ENCODE data around the gene SDF2L1.
"Not testable (repeated sequence)": the region's sequence is repeated elsewhere in the genome, so short reads cannot be mapped to it uniquely, and the experiment has no call there.

The SDF2L1 gene

DNA sequence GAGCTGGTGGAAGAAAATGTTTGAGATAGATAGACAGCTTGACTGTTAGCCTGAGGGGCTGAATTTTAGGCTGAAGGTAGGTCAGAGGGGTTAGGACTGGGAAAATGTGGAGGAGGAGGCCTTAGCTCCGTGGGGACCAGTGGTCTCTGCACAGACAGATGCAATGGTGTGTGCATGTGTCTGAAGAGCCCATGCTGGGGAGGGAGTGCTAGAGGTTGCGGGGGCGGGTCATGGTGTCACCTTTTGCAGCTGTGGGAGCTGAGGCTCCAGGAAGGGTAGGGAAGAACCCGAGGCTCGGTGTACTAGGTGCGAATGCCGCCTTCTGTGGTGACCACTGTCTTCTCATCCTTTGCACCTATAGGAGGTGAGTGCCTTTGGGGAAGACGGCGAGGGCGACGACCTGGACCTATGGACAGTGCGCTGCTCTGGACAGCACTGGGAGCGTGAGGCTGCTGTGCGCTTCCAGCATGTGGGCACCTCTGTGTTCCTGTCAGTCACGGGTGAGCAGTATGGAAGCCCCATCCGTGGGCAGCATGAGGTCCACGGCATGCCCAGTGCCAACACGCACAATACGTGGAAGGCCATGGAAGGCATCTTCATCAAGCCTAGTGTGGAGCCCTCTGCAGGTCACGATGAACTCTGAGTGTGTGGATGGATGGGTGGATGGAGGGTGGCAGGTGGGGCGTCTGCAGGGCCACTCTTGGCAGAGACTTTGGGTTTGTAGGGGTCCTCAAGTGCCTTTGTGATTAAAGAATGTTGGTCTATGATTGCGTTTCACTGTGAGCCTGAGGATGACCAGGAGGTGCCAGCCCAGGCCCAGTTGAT lies 1.6 kb downstream of the SDF2L1 start:
- Histone ChIP-seq H3K27ac (ENCODE audit: low read depth, low read length) (peak overlapping the region; percentile 81), H2BK120ac (ENCODE audit: insufficient read depth, low read length, poor library complexity) (no peak overlapping the region), H3K18ac (ENCODE audit: low read length) (no peak overlapping the region), H3K79me1 (ENCODE audit: low read length) (peaks cover 7% of the 10 kb centered on the region), H2AFZ (ENCODE audit: insufficient read depth, low read length, poor library complexity) (no peak overlapping the region), H3K36me3 (ENCODE audit: control insufficient read depth in 1 of 2, insufficient read depth in 2 of 2, low read length in 2 of 2) (peaks cover 17 to 26% of the 10 kb centered on the region in 2 experiments), H4K8ac (ENCODE audit: low read depth, low read length) (no peak overlapping the region), H4K91ac (ENCODE audit: low read depth, low read length) (no peak overlapping the region), H3K23ac (ENCODE audit: low read length) (no peak overlapping the region), H3K9me3 (ENCODE audit: insufficient read depth, low read depth, low read length) (peaks cover 1% of the 10 kb centered on the region), H2AK5ac (ENCODE audit: low read length) (no peak overlapping the region), H3K4me3 (ENCODE audit: low read depth, low read length) (peak overlapping the region; percentile 10), H3K79me2 (ENCODE audit: control insufficient read depth, insufficient read depth, low read length, poor library complexity) (peaks cover 6% of the 10 kb centered on the region), H3K14ac (ENCODE audit: low read length) (no peak overlapping the region), H3K27me3 (ENCODE audit: insufficient read depth, low read length) (no peaks in the 10 kb centered on the region), H4K12ac (ENCODE audit: low read depth, low read length) (no peak overlapping the region), H2BK5ac (ENCODE audit: low read depth, low read length, poor library complexity) (no peak overlapping the region), H3K4ac (ENCODE audit: low read depth, low read length) (no peak overlapping the region), H3K9ac (ENCODE audit: low read length) (no peak overlapping the region), H3K4me2 (ENCODE audit: low read length) (peak overlapping the region; percentile 89), H2BK12ac (ENCODE audit: low read length) (no peak overlapping the region), H3K4me1 (ENCODE audit: control insufficient read depth in 1 of 2, insufficient read depth in 2 of 2, low read length in 2 of 2) (peaks cover 0 to 7% of the 10 kb centered on the region in 2 experiments)
- no CpG with 5 or more reads among the region's 22 CpGs for WGBS (ENCODE audit: extremely low coverage, insufficient coverage, insufficient read length)
- no peak for DNase-seq

DNA sequence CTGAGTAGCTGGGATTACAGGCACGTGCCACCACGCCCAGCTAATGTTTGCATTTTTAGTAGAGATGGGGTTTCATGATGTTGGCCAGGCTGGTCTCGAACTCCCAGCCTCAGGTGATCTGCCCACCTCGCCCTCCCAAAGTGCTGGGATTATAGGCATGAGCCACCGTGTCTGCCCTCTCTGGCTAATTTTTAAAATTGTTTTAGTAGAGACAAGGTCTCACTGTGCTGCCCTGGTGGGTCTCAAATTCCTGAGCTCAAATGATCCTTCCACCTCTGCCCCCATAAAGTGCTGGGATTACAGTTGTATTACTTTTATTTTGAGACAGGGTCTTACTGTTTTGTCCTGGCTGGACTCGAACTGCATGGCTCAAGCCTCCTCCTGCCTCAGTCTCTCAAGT lies 3.4 kb downstream of the SDF2L1 start:
- not testable (repeated sequence) for H3K23ac ChIP-seq (ENCODE audit: low read length); H2AFZ ChIP-seq (ENCODE audit: insufficient read depth, low read length, poor library complexity); H3K27ac ChIP-seq (ENCODE audit: low read depth, low read length); H3K14ac ChIP-seq (ENCODE audit: low read length); H3K4me1 ChIP-seq (ENCODE audit: control insufficient read depth in 1 of 2, insufficient read depth in 2 of 2, low read length in 2 of 2); H2BK5ac ChIP-seq (ENCODE audit: low read depth, low read length, poor library complexity); H3K4me2 ChIP-seq (ENCODE audit: low read length); H3K4ac ChIP-seq (ENCODE audit: low read depth, low read length); H4K8ac ChIP-seq (ENCODE audit: low read depth, low read length); H3K9ac ChIP-seq (ENCODE audit: low read length); H4K12ac ChIP-seq (ENCODE audit: low read depth, low read length); H3K18ac ChIP-seq (ENCODE audit: low read length); H3K79me1 ChIP-seq (ENCODE audit: low read length); H4K91ac ChIP-seq (ENCODE audit: low read depth, low read length); H3K27me3 ChIP-seq (ENCODE audit: insufficient read depth, low read length); H2BK12ac ChIP-seq (ENCODE audit: low read length); DNase-seq; H3K4me3 ChIP-seq (ENCODE audit: low read depth, low read length); H2AK5ac ChIP-seq (ENCODE audit: low read length); H3K9me3 ChIP-seq (ENCODE audit: insufficient read depth, low read depth, low read length); H2BK120ac ChIP-seq (ENCODE audit: insufficient read depth, low read length, poor library complexity); H3K79me2 ChIP-seq (ENCODE audit: control insufficient read depth, insufficient read depth, low read length, poor library complexity)
- H3K36me3 ChIP-seq (ENCODE audit: control insufficient read depth in 1 of 2, insufficient read depth in 2 of 2, low read length in 2 of 2): peaks cover 24 to 28% of the 10 kb centered on the region in 2 experiments
- WGBS (ENCODE audit: extremely low coverage, insufficient coverage, insufficient read length): no CpG with 5 or more reads among the region's 6 CpGs

DNA sequence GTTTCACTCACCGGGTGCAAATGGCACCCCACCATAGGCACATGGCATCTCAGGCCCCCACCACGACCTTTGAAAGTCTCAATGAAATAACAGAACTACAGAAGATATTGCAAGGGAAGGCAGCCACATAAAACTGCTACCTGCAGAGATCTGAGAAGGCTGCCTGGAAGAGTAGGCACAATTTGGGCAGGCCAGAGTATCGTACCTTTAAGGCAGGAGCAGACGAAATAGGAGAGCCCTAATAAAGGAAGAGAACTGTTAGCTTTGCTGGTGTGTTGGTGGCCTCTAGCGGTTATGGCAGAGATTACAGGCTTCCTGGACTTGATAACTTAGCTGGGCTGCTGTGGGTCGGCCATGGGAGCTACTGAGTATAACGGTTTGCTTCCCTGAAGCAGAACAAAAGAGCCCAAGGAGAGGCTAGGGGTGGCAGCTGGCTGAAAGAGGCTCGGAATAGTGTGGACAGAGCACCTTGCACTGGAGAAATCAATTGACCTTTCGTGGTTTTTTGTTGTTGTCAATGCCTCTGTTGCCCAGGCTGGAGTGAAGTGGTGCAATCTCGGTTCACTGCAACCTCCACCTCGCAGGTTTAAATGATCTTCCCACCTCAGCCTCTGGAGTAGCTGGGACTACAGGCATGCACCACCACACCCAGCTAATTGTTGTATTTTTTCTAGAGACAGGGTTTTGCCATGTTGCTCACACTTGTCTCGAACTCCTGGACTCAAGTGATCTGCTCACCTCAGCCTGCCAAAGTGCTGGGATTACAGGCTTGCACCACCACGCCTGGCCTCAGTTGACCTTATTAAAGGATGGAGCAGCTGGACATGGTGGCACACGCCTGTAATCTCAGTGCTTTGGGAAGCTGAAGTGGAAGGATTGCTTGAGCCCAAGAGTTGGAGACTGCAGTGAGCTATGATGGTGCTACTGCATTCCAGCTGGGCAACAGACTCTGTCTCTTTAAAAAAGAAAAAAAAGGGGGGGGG lies 4.8 kb downstream of the SDF2L1 start:
- Histone ChIP-seq H3K4me1 (ENCODE audit: control insufficient read depth in 1 of 2, insufficient read depth in 2 of 2, low read length in 2 of 2) (peaks cover 0 to 13% of the 10 kb centered on the region in 2 experiments), H4K12ac (ENCODE audit: low read depth, low read length) (no peak overlapping the region), H3K23ac (ENCODE audit: low read length) (no peak overlapping the region), H3K27ac (ENCODE audit: low read depth, low read length) (no peak overlapping the region), H2AFZ (ENCODE audit: insufficient read depth, low read length, poor library complexity) (no peak overlapping the region), H3K4me3 (ENCODE audit: low read depth, low read length) (peak overlapping the region; percentile 4), H2BK120ac (ENCODE audit: insufficient read depth, low read length, poor library complexity) (no peak overlapping the region), H4K8ac (ENCODE audit: low read depth, low read length) (no peak overlapping the region), H3K79me2 (ENCODE audit: control insufficient read depth, insufficient read depth, low read length, poor library complexity) (peaks cover 9% of the 10 kb centered on the region), H3K79me1 (ENCODE audit: low read length) (peaks cover 13% of the 10 kb centered on the region), H2BK12ac (ENCODE audit: low read length) (no peak overlapping the region), H3K27me3 (ENCODE audit: insufficient read depth, low read length) (no peaks in the 10 kb centered on the region), H3K18ac (ENCODE audit: low read length) (no peak overlapping the region), H3K9me3 (ENCODE audit: insufficient read depth, low read depth, low read length) (peaks cover 1% of the 10 kb centered on the region), H3K36me3 (ENCODE audit: control insufficient read depth in 1 of 2, insufficient read depth in 2 of 2, low read length in 2 of 2) (peaks cover 24 to 28% of the 10 kb centered on the region in 2 experiments), H4K91ac (ENCODE audit: low read depth, low read length) (no peak overlapping the region), H2BK5ac (ENCODE audit: low read depth, low read length, poor library complexity) (no peak overlapping the region), H3K14ac (ENCODE audit: low read length) (no peak overlapping the region), H3K9ac (ENCODE audit: low read length) (no peak overlapping the region), H3K4ac (ENCODE audit: low read depth, low read length) (no peak overlapping the region), H2AK5ac (ENCODE audit: low read length) (no peak overlapping the region), H3K4me2 (ENCODE audit: low read length) (no peak overlapping the region)
- WGBS (ENCODE audit: extremely low coverage, insufficient coverage, insufficient read length): no CpG with 5 or more reads among the region's 14 CpGs
- peak; percentile 89 to 95 for DNase-seq

DNA sequence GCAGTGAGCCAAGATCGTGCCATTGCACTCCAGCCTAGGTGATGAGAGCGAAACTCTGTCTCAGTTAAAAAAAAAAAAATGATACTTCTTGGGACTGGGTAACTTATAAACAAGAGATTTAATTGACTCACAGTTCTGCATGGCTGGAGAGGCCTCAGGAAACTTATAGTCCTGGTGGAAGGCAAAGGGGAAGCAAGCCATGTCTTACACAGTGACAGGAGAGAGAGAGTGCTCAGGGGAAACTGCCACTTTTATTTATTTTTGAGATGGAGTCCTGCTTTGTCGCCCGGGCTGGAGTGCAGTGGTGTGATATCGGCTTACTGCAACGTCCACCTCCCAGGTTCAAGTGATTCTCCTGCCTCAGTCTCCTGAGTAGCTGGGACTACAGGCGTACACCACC lies 8.2 kb downstream of the SDF2L1 start:
- Histone ChIP-seq H2AFZ (ENCODE audit: insufficient read depth, low read length, poor library complexity) (no peak overlapping the region), H2BK120ac (ENCODE audit: insufficient read depth, low read length, poor library complexity) (no peak overlapping the region), H4K91ac (ENCODE audit: low read depth, low read length) (no peak overlapping the region), H3K79me1 (ENCODE audit: low read length) (peaks cover 15% of the 10 kb centered on the region), H3K23ac (ENCODE audit: low read length) (no peak overlapping the region), H3K18ac (ENCODE audit: low read length) (no peak overlapping the region), H3K27me3 (ENCODE audit: insufficient read depth, low read length) (no peaks in the 10 kb centered on the region), H3K4ac (ENCODE audit: low read depth, low read length) (no peak overlapping the region), H4K12ac (ENCODE audit: low read depth, low read length) (no peak overlapping the region), H3K14ac (ENCODE audit: low read length) (no peak overlapping the region), H3K9ac (ENCODE audit: low read length) (no peak overlapping the region), H3K4me2 (ENCODE audit: low read length) (no peak overlapping the region), H4K8ac (ENCODE audit: low read depth, low read length) (no peak overlapping the region), H2BK12ac (ENCODE audit: low read length) (no peak overlapping the region), H3K36me3 (ENCODE audit: control insufficient read depth in 1 of 2, insufficient read depth in 2 of 2, low read length in 2 of 2) (peaks cover 22 to 30% of the 10 kb centered on the region in 2 experiments), H3K79me2 (ENCODE audit: control insufficient read depth, insufficient read depth, low read length, poor library complexity) (peaks cover 10% of the 10 kb centered on the region), H2BK5ac (ENCODE audit: low read depth, low read length, poor library complexity) (no peak overlapping the region), H3K4me1 (ENCODE audit: control insufficient read depth in 1 of 2, insufficient read depth in 2 of 2, low read length in 2 of 2) (peaks cover 14 to 24% of the 10 kb centered on the region in 2 experiments), H3K4me3 (ENCODE audit: low read depth, low read length) (no peak overlapping the region), H3K27ac (ENCODE audit: low read depth, low read length) (no peak overlapping the region), H3K9me3 (ENCODE audit: insufficient read depth, low read depth, low read length) (peaks cover 4% of the 10 kb centered on the region), H2AK5ac (ENCODE audit: low read length) (no peak overlapping the region)
- DNase-seq: no peak
- WGBS (ENCODE audit: extremely low coverage, insufficient coverage, insufficient read length): no CpG with 5 or more reads among the region's 7 CpGs

Measured in trophoblast cell (in vitro differentiated cells and primary cell).